ENCODE data around the gene SH3PXD2A.

DNA sequence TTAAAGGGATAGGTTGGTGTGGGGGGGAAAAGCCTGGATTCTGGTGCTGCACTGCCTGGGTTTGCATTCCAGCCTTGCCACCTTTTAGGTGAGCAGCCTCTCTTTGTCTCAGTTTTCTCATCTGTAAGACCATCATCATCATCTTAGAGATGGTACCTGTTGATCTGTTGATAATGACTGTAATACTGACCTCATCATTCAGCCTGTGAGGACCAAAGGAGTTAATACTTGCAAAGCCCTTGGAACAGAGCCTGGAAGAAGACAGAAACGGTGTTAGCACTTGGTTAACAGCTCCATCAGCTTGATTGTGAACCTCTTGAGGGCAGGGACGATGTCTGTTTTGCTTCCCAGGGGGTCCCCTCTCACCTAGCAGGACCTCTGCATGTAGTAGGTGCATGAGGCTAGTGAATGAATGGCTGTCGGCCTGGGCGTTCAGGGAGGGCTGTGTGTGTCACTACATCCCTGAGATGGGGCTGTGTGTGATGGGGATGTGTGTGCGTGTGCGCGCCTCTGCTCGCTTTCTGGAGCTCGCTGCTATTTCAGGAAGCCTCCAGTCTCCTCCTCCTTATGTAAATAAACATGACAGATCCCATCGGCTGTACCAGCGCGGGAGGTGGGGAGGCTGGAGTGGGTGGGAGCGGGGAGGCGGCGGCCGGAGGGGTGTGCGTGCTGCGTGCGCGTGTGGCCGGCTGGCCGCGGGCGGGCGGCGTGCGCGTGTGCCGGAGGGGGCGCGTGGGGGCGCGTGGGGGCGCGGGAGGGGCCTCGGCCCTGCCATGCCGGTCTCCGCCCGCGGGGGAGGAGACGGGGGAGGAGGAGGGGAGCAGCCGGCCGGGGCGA lies 300.7 kb downstream of the SH3PXD2A start:
- no peak for TF ChIP-seq POLR2A (IDR thresholded peaks at IDR 0.05; ENCODE audit: low read depth, low read length)
- no peak for TF ChIP-seq POLR2AphosphoS5 (IDR thresholded peaks at IDR 0.05; ENCODE audit: low read depth, low read length)
- TF ChIP-seq TAF1 (IDR thresholded peaks at IDR 0.05; ENCODE audit: low read depth, low read length): no peak
- TF ChIP-seq SPI1 (IDR thresholded peaks at IDR 0.05; ENCODE audit: low read depth, low read length): no peak
- TF ChIP-seq POU2F2 (IDR thresholded peaks at IDR 0.05; ENCODE audit: low read depth, low read length): no peak

All from GM12891 (cell line).